Peyer's patch (tissue), 4 donors: ENCODE data around the gene UTP14A.

Experiments
- CTCF ChIP-seq, 6 experiments: fragments of 450-650 bp in 4 of 6; fragments of 200-600 bp in 2 of 6; sonication (generic) in 1 of 6; IDR thresholded peaks; one replicate each; pipeline ENCODE4 v1.5.1; 2017 to 2019; ENCODE audit warnings: antibody characterized with exemption in 6 of 6, mild to moderate bottlenecking in 3 of 6, moderate library complexity in 1 of 6
- POLR2A ChIP-seq, 2 donors: fragments of 450-650 bp; IDR thresholded peaks; one replicate each; pipeline ENCODE4 v1.5.1; 2017; ENCODE audit warnings: antibody characterized with exemption in 2 of 2, mild to moderate bottlenecking in 2 of 2, moderate library complexity in 2 of 2

DNA sequence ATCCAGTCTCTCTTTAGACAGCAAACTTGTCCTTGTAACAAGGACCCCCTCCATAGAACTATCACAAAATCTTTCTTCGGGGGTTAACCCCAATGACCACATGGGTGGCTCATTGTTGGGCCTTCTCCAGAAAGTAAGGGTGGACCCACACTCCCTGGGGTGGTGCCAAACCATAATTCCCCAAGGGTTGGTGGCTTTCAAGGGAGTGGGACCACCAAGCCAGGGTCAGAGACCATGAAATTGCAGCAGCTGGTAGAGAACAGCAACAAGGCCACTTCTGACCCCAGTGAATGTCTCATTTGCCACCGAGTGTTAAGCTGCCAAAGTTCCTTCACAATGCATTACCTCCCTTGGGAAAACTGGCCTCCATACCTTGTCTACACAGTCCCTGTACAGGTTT is 33.4 kb upstream of the UTP14A start:
- no peak for TF ChIP-seq POLR2A (IDR thresholded peaks at IDR 0.05)
- TF ChIP-seq CTCF (IDR thresholded peaks at IDR 0.05) = no peak
